ENCODE measurements around the gene BAX. TPM values are rescaled to one million over a fixed set of nuclear protein-coding genes. Genes with fewer than 3 reads are reported as not detected.
"Not testable (repeated sequence)": the region's sequence is repeated elsewhere in the genome, so short reads cannot be mapped to it uniquely, and the experiment has no call there.

Gene BAX
- total and polyA plus RNA-seq, 5 donors from 2014 or later: 47.9 to 92.8 (median 62.5) TPM

GRCh38 chr19:48914181-48914580, 40.5 kb upstream of the BAX start:
- Histone ChIP-seq H3K27ac (ENCODE audit: insufficient read depth, low read length, poor library complexity, severe bottlenecking) (no peak overlapping the region), H3K9me3 (ENCODE audit: control insufficient read depth in 2 of 2, low read length in 2 of 2) (no peaks in the 10 kb centered on the region), H3K27me3 (ENCODE audit: control insufficient read depth, insufficient read depth, low read length) (no peaks in the 10 kb centered on the region), H3K4me3 (ENCODE audit: low read depth, low read length) (no peak overlapping the region), H3K36me3 (ENCODE audit: control insufficient read depth, insufficient read depth, low read length) (peaks cover 64% of the 10 kb centered on the region), H3K4me1 (ENCODE audit: control insufficient read depth, insufficient read depth, low read length, poor library complexity, severe bottlenecking) (no peaks in the 10 kb centered on the region)
- Mint-ChIP-seq H3K4me1 (no peaks in the 10 kb centered on the region), H3K36me3 (peaks cover 30% of the 10 kb centered on the region), H3K9me3 (peaks cover 0 to 2% (median 0%) of the 10 kb centered on the region in 7 donors), H3K27ac (no peak overlapping the region), H3K4me3 (no peak overlapping the region), H3K27me3 (no peaks in the 10 kb centered on the region)
- no peak for DNase-seq
- no peak for ATAC-seq (ENCODE audit: low read depth in 2 of 2)

GRCh38 chr19:48915757-48916156, 38.9 kb upstream of the BAX start:
- peaks cover 30% of the 10 kb centered on the region for H3K36me3 Mint-ChIP-seq
- H3K36me3 ChIP-seq (ENCODE audit: control insufficient read depth, insufficient read depth, low read length): peaks cover 53% of the 10 kb centered on the region

GRCh38 chr19:48918071-48918470, 36.6 kb upstream of the BAX start:
- peaks cover 24% of the 10 kb centered on the region for H3K36me3 Mint-ChIP-seq
- Histone ChIP-seq H3K36me3 (ENCODE audit: control insufficient read depth, insufficient read depth, low read length) (peaks cover 39% of the 10 kb centered on the region), H3K9me3 (ENCODE audit: control insufficient read depth in 2 of 2, low read length in 2 of 2) (no peaks in the 10 kb centered on the region), H3K4me3 (ENCODE audit: low read depth, low read length) (no peak overlapping the region), H3K4me1 (ENCODE audit: control insufficient read depth, insufficient read depth, low read length, poor library complexity, severe bottlenecking) (no peaks in the 10 kb centered on the region), H3K27ac (ENCODE audit: insufficient read depth, low read length, poor library complexity, severe bottlenecking) (no peak overlapping the region), H3K27me3 (ENCODE audit: control insufficient read depth, insufficient read depth, low read length) (no peaks in the 10 kb centered on the region)
- ATAC-seq (ENCODE audit: low read depth in 2 of 2): no peak
- peaks cover 0 to 2% (median 0%) of the 10 kb centered on the region in 7 donors for H3K9me3 Mint-ChIP-seq
- H3K27ac Mint-ChIP-seq: peak overlapping the region in 1 of 3 donors; percentile 66
- H3K4me3 Mint-ChIP-seq: no peak overlapping the region
- H3K27me3 Mint-ChIP-seq: no peaks in the 10 kb centered on the region
- peaks cover 0 to under 1% (median 0%) of the 10 kb centered on the region in 4 donors for H3K4me1 Mint-ChIP-seq
- DNase-seq: no peak

More at GRCh38 chr19:48915757-48916156, 38.9 kb upstream of the BAX start:
- peak overlapping the region in 1 of 3 donors; percentile 0 for H3K27ac Mint-ChIP-seq
- no peak for DNase-seq
- no peaks in the 10 kb centered on the region for H3K27me3 ChIP-seq (ENCODE audit: control insufficient read depth, insufficient read depth, low read length)
- no peak overlapping the region for H3K4me3 Mint-ChIP-seq
- no peaks in the 10 kb centered on the region for H3K27me3 Mint-ChIP-seq
- no peaks in the 10 kb centered on the region for H3K9me3 ChIP-seq (ENCODE audit: control insufficient read depth in 2 of 2, low read length in 2 of 2)
- H3K9me3 Mint-ChIP-seq: peaks cover 0 to 2% (median 0%) of the 10 kb centered on the region in 7 donors
- H3K4me1 Mint-ChIP-seq: no peaks in the 10 kb centered on the region
- H3K27ac ChIP-seq (ENCODE audit: insufficient read depth, low read length, poor library complexity, severe bottlenecking): no peak overlapping the region
- no peaks in the 10 kb centered on the region for H3K4me1 ChIP-seq (ENCODE audit: control insufficient read depth, insufficient read depth, low read length, poor library complexity, severe bottlenecking)
- no peak for ATAC-seq (ENCODE audit: low read depth in 2 of 2)
- H3K4me3 ChIP-seq (ENCODE audit: low read depth, low read length): no peak overlapping the region

GRCh38 chr19:48918801-48919247, 35.9 kb upstream of the BAX start:
- peaks cover 0 to 2% (median 0%) of the 10 kb centered on the region in 4 donors for H3K4me1 Mint-ChIP-seq
- ATAC-seq (ENCODE audit: low read depth in 2 of 2): peak in 1 of 2 donors; percentile 32
- Histone ChIP-seq H3K27me3 (ENCODE audit: control insufficient read depth, insufficient read depth, low read length) (no peaks in the 10 kb centered on the region), H3K36me3 (ENCODE audit: control insufficient read depth, insufficient read depth, low read length) (peaks cover 32% of the 10 kb centered on the region), H3K27ac (ENCODE audit: insufficient read depth, low read length, poor library complexity, severe bottlenecking) (no peak overlapping the region), H3K4me1 (ENCODE audit: control insufficient read depth, insufficient read depth, low read length, poor library complexity, severe bottlenecking) (no peaks in the 10 kb centered on the region), H3K4me3 (ENCODE audit: low read depth, low read length) (no peak overlapping the region), H3K9me3 (ENCODE audit: control insufficient read depth in 2 of 2, low read length in 2 of 2) (no peaks in the 10 kb centered on the region)
- peaks cover 0 to 2% (median 0%) of the 10 kb centered on the region in 7 donors for H3K9me3 Mint-ChIP-seq
- no peaks in the 10 kb centered on the region for H3K27me3 Mint-ChIP-seq
- H3K36me3 Mint-ChIP-seq: peaks cover 22% of the 10 kb centered on the region
- no peak overlapping the region for H3K27ac Mint-ChIP-seq
- no peak for DNase-seq
- no peak overlapping the region for H3K4me3 Mint-ChIP-seq

- not testable (repeated sequence) for H3K4me1 ChIP-seq (ENCODE audit: control insufficient read depth, insufficient read depth, low read length, poor library complexity, severe bottlenecking); H3K27me3 ChIP-seq (ENCODE audit: control insufficient read depth, insufficient read depth, low read length); H3K4me1 Mint-ChIP-seq; H3K4me3 ChIP-seq (ENCODE audit: low read depth, low read length); H3K4me3 Mint-ChIP-seq; ATAC-seq (ENCODE audit: low read depth in 2 of 2); H3K27ac ChIP-seq (ENCODE audit: insufficient read depth, low read length, poor library complexity, severe bottlenecking); H3K27me3 Mint-ChIP-seq; DNase-seq; H3K27ac Mint-ChIP-seq; H3K9me3 Mint-ChIP-seq; H3K9me3 ChIP-seq (ENCODE audit: control insufficient read depth in 2 of 2, low read length in 2 of 2)
- peaks cover 19% of the 10 kb centered on the region for H3K36me3 Mint-ChIP-seq
- H3K36me3 ChIP-seq (ENCODE audit: control insufficient read depth, insufficient read depth, low read length): peaks cover 30% of the 10 kb centered on the region
These were observed 35.4 kb upstream of the BAX start for GRCh38 chr19:48919271-48919670.

GRCh38 chr19:48920949-48921348, 33.7 kb upstream of the BAX start:
- Mint-ChIP-seq H3K9me3 (peaks cover 0 to 2% (median 0%) of the 10 kb centered on the region in 7 donors), H3K4me3 (no peak overlapping the region), H3K4me1 (peaks cover 0 to 2% (median 0%) of the 10 kb centered on the region in 4 donors), H3K27me3 (no peaks in the 10 kb centered on the region), H3K36me3 (peaks cover 14% of the 10 kb centered on the region), H3K27ac (no peak overlapping the region)
- H3K9me3 ChIP-seq (ENCODE audit: control insufficient read depth in 2 of 2, low read length in 2 of 2): no peaks in the 10 kb centered on the region
- DNase-seq (no peak), ATAC-seq (ENCODE audit: low read depth in 2 of 2) (no peak)
- no peaks in the 10 kb centered on the region for H3K27me3 ChIP-seq (ENCODE audit: control insufficient read depth, insufficient read depth, low read length)
- H3K36me3 ChIP-seq (ENCODE audit: control insufficient read depth, insufficient read depth, low read length): peaks cover 22% of the 10 kb centered on the region
- H3K27ac ChIP-seq (ENCODE audit: insufficient read depth, low read length, poor library complexity, severe bottlenecking): no peak overlapping the region
- H3K4me3 ChIP-seq (ENCODE audit: low read depth, low read length): no peak overlapping the region
- H3K4me1 ChIP-seq (ENCODE audit: control insufficient read depth, insufficient read depth, low read length, poor library complexity, severe bottlenecking): no peaks in the 10 kb centered on the region

- Mint-ChIP-seq H3K27me3 (no peaks in the 10 kb centered on the region), H3K4me3 (no peak overlapping the region), H3K36me3 (peaks cover 13% of the 10 kb centered on the region), H3K27ac (no peak overlapping the region), H3K4me1 (peaks cover 0 to 2% (median under 1%) of the 10 kb centered on the region in 4 donors), H3K9me3 (peaks cover 0 to 2% (median 0%) of the 10 kb centered on the region in 7 donors)
- ATAC-seq (ENCODE audit: low read depth in 2 of 2) (no peak), DNase-seq (no peak)
- H3K27me3 ChIP-seq (ENCODE audit: control insufficient read depth, insufficient read depth, low read length): no peaks in the 10 kb centered on the region
- no peaks in the 10 kb centered on the region for H3K9me3 ChIP-seq (ENCODE audit: control insufficient read depth in 2 of 2, low read length in 2 of 2)
- no peak overlapping the region for H3K4me3 ChIP-seq (ENCODE audit: low read depth, low read length)
- no peak overlapping the region for H3K27ac ChIP-seq (ENCODE audit: insufficient read depth, low read length, poor library complexity, severe bottlenecking)
- no peaks in the 10 kb centered on the region for H3K4me1 ChIP-seq (ENCODE audit: control insufficient read depth, insufficient read depth, low read length, poor library complexity, severe bottlenecking)
- H3K36me3 ChIP-seq (ENCODE audit: control insufficient read depth, insufficient read depth, low read length): peaks cover 19% of the 10 kb centered on the region
These were observed 32.8 kb upstream of the BAX start for GRCh38 chr19:48921721-48922500.

Data from CD4-positive, CD25-positive, alpha-beta regulatory T cell (primary cell).